Stimulated activated CD4-positive, alpha-beta T cell treated with anti-CD3 and anti-CD28 coated beads, TNF-alpha, amount 100 ng/mL, for 24 hours (primary cell): ENCODE data around the gene HSP90B1.

ENCODE experiments used
- DNase-seq, 3 experiments: peaks; one replicate each; pipeline ENCODE4 v3.0.0-alpha.2; 2020; ENCODE audit warnings: low read depth in 3 of 3

Gene HSP90B1

DNA sequence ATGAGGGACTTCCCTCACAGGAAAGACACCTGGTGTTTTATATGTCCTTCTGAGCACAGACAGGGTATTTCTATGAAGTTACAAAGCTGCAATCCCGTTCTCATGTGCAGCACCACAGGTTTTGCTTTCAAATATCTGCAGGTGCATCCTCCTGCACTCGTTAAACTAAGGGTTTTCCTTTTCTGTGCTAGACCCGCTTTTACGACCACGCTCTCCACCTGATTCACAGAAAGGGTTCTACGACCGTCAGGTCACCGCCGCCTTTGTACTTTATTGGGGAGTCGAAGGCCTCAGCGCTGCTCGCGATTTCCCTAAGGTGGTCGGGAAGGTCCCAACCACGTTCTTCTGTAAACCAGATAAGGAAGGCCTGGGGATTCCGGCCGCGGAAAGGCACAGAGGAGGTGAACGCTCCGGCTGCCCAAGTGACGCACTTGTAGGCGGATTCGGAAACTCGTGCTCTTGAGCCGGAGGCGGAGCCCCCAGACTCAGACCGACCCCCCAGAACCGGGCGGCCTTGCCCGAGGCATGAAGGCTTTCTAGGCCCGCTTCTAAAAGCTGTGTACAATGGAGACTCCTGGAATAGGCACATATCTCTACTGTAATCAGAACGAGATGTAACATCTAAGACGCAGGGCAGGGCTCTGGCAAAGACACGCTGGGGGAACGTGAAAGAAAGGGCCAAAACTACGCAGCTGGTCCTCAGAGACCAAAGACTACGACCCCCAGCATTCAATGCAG, 995 bp upstream of the HSP90B1 start:
- peak; percentile 66 to 75 (median 73) for DNase-seq

DNA sequence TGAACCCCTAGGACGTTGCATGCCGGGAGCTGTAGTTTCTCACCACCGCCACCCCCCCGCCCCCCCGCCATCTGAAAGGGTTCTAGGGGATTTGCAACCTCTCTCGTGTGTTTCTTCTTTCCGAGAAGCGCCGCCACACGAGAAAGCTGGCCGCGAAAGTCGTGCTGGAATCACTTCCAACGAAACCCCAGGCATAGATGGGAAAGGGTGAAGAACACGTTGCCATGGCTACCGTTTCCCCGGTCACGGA, 501 bp upstream of the HSP90B1 start:
- DNase-seq: peak in 1 of 3 experiments; percentile 70

DNA sequence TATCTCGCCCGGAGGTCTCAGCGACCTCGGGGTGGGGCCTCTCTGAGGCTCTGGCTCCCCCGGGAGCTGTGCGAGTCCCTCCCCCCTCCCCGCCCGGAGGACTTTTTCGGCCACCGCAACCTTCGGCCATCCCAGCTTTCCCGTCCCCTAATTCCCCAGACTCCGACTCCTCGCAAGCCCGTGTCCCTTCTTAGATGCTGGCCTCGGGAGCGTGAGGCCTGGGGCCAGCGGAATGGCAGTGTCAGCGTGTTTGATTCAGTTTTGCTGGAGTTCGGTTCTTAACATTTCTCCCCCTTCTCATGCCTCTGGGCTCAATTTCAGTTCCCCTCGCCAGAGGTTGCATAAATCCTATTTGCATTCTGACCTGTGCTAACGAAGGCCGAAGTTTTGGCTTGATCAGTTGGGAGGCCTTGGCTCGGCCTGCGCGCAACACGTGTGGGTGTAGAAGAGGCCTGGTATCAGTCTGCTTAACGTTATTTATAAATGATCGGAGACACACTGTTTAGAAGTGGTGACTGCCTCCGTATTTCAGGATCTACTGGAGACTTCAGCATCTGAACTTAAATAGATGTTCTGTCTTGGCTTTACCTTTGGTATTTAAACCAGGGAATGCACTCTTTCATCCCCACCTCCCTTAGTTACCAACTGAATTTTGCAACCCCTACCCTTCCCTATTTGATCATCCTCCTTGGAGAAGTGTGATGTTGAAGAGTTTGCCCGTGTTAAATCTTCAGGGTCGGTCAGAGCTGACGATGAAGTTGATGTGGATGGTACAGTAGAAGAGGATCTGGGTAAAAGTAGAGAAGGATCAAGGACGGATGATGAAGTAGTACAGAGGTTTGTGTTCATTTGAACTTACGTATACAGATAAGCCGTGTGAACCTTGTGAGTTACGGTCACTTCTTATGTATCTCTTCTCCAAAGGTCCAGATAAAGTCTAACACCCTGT, 851 bp downstream of the HSP90B1 start:
- peak in 1 of 3 experiments; percentile 19 for DNase-seq

GRCh38 chr12:103933237-103933636, 3.0 kb downstream of the HSP90B1 start:
- no peak for DNase-seq

GRCh38 chr12:103936679-103937078, 6.5 kb downstream of the HSP90B1 start:
- DNase-seq: no peak

- no peak for DNase-seq
Observed at GRCh38 chr12:103944964-103945363, 14.8 kb downstream of the HSP90B1 start.

GRCh38 chr12:103947871-103948555, 17.8 kb downstream of the HSP90B1 start:
- no peak for DNase-seq

DNA sequence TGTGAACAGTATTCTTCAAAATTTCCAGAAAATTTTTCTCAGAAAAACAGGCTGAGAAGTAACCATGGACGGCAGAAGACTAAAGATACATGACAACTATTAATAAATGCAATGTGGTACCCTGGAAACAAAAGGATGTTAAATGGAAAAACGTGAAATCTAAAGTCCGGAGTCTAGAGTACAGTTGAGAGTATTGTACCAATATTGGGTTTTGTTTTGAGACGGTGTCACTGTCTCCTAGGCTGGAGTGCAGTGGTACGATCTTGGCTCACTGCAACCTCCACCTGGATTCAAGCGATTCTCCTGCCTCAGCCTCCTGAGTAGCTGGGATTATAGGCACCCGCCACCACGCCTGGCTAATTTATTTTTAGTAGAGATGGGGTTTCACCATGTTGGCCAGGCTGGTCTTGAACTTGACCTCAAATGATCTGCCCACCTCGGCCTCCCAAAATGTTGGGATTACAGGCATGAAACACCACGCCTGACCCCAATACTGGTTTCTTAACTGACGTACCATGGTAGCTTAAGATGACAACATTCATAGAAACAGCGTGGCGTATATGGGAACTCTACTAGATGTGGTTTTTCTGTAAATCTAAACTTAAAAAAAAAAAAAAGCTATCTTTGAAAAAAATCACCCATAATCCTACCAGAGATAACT, 18.7 kb downstream of the HSP90B1 start:
- no peak for DNase-seq

DNA sequence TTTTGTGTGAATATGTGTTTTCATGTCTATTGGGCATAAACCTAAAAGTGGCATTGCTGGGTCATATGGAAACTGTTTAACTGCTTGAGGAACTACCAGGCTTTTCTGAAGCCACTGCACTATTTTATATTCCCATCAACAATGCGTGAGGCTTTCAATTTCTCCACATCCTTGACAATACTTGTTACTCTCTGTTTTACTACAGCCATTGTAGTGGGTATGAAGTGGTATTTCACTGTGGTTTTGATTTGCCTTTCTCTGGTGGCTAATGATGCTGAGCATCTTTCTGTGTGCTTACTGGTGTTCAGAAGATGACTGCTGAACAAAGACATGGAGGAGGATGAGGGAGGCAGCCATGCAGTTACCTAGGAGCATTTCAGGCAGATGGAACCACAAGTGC, 22.3 kb downstream of the HSP90B1 start:
- DNase-seq: no peak

DNA sequence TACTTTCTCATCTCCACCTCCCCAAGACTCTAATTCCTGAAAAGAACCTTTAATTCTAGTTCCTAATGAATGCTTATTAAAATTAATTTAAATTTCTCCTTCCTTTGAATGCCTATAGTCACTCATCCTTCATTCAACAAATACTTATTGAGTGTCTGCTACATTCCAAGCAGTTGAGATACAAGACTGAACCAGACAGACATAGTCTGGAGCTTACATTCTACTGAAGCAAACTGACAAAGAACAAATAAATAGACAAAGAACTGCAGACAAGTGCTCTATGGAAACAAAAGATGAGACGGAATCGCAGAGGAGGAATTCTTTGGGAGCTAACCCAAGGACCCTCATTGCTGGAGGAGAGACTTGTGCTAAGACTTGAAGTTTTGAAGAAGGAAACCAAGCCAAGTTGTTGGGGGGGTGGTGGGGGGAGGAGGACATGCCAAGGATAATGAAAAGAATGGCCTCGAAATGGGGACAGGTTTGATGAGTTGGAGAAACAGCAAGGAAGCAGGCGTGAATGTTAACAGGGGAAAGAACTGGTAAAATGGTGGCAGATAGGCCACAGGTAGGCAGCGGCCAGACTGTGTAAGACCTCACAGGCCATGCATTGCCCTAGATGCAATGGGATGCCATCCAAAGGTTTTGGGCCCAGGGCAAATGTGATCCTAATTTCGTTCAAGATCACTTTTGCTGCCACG, 25.8 kb downstream of the HSP90B1 start:
- DNase-seq: no peak

GRCh38 chr12:103956509-103957027, 26.4 kb downstream of the HSP90B1 start:
- DNase-seq: peak in 1 of 3 experiments; percentile 12

DNA sequence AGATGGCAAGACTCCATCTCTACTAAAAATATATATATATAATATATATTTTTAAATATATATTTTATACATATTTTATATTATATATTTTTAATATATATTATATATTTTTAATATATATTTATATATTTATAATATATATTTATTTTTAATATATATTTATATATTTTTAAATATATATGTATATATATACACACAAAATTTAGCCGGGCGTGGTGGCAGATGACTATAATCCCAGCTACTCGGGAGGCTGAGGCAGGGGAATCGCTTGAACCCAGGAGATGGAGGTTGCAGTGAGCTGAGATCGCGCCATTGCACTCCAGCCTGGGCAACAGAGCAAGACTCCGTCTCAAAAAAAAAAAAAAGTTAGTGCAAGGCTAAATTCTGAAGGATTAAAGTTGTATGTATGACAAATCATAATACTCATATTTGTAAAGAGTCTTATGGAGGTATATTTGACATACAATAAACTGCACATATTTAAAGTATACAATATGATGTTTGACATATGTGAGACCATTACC, 27.7 kb downstream of the HSP90B1 start:
- DNase-seq: no peak

- DNase-seq: no peak
Observed at GRCh38 chr12:103958621-103959020, 28.4 kb downstream of the HSP90B1 start.

DNA sequence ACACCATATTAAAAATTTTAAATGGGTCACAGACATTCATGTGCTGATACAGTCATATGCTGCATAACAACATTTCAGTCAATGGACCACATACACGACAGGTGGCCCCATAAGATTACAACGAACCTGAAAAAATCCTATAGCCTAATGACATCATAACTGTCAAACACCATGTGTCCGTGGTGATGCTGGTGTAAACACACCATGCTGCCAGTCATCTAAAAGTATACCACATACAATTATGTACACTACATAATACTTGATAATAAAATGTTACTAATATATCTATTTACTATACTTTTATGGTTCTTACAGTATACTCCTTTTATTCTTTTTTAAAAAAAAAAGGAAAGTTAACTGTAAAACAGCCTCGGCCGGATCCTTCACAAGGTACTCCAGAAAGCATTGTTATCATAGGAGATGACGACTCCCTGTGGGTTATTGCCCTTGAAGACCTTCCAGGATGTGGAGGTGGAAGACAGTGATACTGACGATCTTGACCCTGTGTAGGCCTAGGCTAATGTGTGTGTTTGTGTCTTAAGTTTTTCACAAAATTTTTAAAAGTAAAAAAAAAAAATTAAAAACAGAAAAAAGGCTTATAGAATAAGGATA, 30.5 kb downstream of the HSP90B1 start:
- no peak for DNase-seq

GRCh38 chr12:103962493-103962892, 32.3 kb downstream of the HSP90B1 start:
- no peak for DNase-seq

- no peak for DNase-seq
Observed at GRCh38 chr12:103964805-103965204, 34.6 kb downstream of the HSP90B1 start.

GRCh38 chr12:103965255-103965589, 35.0 kb downstream of the HSP90B1 start:
- no peak for DNase-seq

GRCh38 chr12:103965590-103966504, 35.6 kb downstream of the HSP90B1 start, which contains the start of gene TDG:
TSS of gene TDG (plus strand) at chr12:103965872. CDS start at chr12:103966038, 166 bp downstream.
- DNase-seq: peak; percentile 87 to 96 (median 95)

DNA sequence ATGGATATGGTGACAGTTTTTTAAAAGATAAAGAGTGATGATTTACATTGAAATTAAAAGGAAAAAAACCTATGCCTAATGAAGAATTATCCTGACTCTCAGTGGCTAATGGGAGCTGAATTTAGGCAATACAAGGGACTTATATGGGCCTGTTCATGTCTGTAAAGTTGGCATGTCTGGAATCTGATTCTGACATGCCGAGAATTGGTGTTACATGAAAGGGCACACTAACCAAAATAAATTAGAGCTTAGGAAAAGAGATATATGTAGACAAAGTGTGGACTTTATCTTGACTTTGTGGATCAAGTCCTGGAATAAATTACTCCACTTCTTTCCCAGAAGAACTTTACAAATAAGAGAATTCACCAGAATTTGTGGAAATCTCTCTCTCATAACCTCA, 36.5 kb downstream of the HSP90B1 start:
- DNase-seq: no peak
